ENCODE measurements around the gene CNN2.

DNA sequence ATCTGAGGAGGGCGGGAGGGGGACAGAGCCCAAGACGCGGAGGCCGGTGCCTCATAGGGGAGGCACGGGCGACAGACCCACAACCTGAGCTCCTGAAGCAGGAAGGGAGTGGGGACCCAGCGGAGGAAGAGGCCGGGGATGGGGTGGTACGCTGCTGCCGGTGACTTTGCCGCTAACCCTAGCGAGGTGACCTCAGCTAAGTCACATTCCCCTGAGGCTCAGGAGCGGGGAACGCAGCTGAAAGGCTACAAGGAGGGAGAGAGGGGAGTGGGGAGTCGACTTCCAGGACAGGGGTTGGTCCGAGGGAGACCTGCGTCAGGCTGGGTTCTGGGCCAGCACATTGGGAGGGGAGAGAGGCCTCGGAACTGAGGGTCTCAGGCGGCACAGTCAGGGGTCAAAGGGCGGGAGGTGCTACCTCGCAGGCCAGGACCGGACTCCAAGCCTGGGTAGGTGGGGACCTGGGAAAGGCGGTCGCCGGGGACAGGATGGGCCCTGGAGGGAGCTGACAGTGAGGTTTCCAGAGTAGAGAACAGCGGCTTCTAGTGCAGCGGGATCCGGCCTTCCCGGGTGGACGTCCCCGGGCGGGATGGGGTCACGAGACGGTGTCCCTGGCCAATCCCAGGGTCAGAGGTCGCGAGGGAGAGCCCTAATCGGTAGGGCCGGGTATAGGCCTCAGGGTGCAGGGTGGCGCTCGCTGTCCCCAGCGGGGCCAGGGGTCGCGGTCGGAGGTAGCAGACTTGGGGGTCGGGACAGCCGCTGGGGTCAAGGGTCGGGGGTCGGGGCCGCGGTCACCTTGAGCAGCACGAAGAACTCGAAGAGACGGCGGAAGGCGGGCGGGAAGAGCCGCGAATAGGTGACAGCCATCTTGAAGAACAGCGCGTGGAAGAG is 6.2 kb upstream of the CNN2 start:
- TF ChIP-seq, protein P1, sequence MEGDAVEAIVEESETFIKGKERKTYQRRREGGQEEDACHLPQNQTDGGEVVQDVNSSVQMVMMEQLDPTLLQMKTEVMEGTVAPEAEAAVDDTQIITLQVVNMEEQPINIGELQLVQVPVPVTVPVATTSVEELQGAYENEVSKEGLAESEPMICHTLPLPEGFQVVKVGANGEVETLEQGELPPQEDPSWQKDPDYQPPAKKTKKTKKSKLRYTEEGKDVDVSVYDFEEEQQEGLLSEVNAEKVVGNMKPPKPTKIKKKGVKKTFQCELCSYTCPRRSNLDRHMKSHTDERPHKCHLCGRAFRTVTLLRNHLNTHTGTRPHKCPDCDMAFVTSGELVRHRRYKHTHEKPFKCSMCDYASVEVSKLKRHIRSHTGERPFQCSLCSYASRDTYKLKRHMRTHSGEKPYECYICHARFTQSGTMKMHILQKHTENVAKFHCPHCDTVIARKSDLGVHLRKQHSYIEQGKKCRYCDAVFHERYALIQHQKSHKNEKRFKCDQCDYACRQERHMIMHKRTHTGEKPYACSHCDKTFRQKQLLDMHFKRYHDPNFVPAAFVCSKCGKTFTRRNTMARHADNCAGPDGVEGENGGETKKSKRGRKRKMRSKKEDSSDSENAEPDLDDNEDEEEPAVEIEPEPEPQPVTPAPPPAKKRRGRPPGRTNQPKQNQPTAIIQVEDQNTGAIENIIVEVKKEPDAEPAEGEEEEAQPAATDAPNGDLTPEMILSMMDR (IDR thresholded peaks at IDR 0.05) = no peak
- no peak for TF ChIP-seq POLR2A (IDR thresholded peaks at IDR 0.05)
